OCI-LY1 (cell line): Measurements from ENCODE around the gene C17orf58.

ENCODE experiments used
- CTCF ChIP-seq: fragments of 200-600 bp; sonication (generic), shearing (Covaris generic); IDR thresholded peaks from 2 replicates; pipeline ENCODE4 v1.5.1; 2017; ENCODE audit warnings: mild to moderate bottlenecking, antibody characterized with exemption, low read length, moderate library complexity, mixed read lengths
- EZH2 ChIP-seq: fragments of 200-600 bp; sonication (generic), shearing (Covaris generic); IDR thresholded peaks from 2 replicates; pipeline ENCODE4 v1.8.0; 2017; ENCODE audit warnings: borderline replicate concordance, mixed run types, mild to moderate bottlenecking, antibody characterized with exemption, low read length, moderate library complexity, mixed read lengths

- TF ChIP-seq CTCF (no peak), EZH2 (no peak)
Observed at GRCh38 chr17:68020409-68020756, 24.1 kb upstream of the C17orf58 start.
